GM19193 (cell line): ENCODE results near the gene LYPD3.

Experiments used
- POLR2A ChIP-seq: IDR thresholded peaks from 4 replicates; pipeline ENCODE4 v1.6.1; 2011; ENCODE audit not compliant: insufficient read depth, insufficient read length; ENCODE audit errors: extremely low read depth

The LYPD3 gene

DNA sequence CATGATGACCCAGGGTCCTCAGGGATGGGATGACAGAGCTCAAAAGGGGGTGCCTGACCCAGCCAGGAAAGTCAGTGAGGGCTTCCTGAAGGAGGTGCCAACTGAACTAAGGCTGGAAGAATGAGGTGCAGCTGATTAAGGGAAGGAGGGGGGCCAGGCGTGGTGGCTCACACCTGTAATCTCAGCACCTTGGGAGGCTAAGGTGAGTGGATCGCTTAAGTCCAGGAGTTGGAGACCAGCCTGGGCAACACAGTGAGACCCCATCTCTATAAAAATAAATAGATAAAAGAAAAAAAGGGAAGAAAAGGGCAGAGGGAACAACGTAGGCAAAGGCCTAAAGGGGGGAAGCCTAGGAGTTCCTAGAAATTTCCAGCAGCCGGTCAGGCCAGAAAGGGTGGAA lies 9.1 kb upstream of the LYPD3 start:
- no peak for TF ChIP-seq POLR2A

DNA sequence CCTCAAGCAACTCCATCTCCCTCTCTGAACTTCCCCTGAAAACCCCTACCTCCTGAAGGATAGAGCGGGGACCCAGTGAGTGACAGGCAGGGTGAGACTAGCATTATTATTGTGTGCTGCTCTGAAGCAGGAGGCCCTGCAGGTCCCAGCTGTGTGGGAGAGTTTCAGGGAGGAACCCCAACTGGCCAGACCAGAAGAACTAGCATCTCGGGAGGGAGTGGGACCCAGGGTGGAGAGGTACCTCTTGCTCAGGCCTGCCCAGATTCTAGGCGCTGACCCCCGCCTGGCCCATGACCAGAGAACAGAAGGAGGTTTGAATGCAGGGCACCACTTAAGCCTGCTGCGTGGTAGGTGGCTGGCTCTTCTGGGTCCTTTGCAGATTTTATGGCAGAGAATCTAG lies 5.7 kb upstream of the LYPD3 start:
- TF ChIP-seq POLR2A, result no peak

DNA sequence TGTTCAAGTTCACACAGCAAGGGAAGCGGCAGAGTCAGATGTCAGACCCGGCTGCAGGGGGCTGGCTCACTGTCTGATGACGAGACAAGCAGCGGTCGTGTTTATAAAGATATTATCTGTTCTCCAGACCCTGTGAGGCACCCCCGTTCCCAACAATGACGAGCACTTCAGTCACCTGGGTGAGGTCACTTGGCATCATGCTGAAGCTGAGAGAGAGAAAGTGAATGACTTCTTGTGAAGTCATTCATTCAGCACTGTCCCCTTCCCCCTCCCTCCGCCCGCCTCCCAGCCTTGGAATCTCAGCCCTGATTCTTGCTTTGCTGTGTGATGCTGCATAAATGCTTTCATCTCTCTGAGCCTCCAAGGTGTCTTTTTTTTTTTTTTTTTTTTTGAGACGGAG lies 4.9 kb upstream of the LYPD3 start:
- TF ChIP-seq POLR2A, result no peak

DNA sequence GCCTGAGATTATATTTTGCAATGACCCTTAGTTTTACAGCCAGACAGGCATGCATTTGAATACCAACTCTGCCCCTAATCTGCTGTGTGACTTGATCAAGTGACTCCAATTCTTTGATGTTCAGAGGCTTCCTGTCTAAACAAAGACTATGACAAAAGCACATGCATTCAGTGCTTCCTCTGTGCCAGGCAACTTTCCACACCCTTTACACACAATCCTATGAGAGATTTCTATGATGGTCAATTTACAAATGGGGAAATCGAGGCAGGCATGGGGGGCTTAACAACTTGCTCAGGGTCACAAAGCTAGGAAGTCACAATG lies 3.7 kb upstream of the LYPD3 start:
- no peak for TF ChIP-seq POLR2A

DNA sequence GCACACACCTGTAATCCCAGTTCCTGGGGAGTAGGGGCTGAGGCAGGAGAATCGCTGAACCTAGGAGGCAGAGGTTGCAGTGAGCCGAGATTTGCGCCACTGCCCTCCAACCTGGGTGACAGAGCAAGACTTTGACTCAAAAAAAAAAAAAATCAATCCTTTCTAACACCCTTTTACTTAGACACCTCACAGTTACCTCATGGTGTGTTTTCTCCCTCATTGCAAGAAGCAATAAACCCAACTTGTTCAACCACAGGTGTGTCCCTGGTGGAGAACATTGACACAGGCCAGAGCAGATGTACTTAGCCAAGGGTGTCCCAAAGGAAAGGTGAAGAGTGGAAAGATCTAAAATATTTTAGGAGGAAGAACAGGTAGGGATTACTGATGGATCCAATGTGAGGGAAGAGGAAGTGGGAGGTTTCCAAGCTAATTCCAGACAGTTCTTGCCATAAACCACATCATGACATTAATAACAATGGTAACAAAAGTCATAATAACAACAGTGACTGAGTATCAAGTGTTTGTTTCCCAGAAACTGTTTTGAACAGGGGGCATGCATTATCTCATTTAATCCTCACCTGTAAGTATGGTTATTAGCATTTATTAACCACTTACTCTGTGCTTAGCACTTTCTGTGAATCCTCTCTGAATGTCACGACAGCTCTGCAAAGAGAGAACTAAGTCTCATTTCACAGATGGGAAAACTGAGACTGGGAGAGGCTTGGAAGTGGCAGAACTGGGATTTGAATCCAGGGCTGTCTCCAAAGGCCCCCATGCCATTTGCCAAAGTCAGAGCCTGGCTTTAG lies 3.1 kb upstream of the LYPD3 start:
- TF ChIP-seq POLR2A, result no peak

DNA sequence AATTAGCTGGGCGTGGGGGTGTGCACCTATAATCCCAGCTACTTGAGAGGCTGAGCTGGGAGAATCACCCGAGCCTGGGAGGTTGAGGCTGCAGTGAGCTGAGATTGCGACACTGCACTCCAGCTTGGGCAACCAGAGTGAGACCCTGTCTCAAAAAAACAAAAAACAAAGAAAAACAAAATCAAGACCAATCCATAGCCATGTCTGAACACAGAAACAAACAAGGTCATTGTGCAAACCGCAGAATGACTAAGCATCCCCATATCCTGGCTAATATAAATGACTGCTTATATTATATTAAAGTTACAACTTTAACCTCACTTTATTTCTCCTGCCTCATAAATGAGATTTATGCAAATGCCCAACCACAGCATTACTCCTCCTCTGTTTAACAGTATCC lies 2.3 kb upstream of the LYPD3 start:
- TF ChIP-seq POLR2A, result no peak

DNA sequence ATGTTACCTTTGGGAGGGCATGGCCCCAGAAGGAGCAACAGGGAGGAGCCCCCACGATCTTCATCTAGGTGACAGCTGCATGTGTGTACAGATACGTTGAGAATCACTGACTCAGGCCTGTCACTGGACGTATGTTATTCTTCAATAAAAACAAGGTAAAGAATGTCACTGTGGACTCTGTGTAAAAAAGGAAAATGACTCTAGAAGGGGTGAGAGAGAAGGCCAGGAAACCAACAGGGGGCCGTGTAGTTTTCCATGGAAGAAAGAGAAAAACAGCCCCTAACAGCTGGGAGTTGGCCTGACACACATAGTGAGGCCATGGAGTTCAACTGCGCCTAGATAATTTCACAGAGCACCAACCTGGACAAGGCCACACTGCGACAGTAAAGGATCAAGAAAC lies 1.9 kb upstream of the LYPD3 start:
- TF ChIP-seq POLR2A, result no peak

DNA sequence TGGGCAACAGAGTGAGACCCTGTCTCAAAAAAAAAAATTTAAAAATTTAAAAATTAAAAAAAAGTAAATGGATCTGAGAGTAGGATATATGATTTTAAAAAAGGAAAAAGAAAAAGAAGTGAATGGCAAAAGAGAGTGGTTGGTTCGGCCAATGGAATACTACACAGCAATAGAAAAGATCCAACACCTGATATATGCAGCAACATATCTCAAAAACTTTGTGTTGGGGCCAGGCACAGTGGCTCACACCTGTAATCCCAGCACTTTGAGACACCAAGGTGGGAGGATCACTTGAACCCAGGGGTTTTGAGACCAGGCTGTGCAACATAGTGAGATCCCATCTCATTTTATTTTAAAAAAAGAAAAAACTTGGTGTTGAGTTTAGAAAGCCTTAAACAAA lies 1.4 kb upstream of the LYPD3 start:
- no peak for TF ChIP-seq POLR2A

DNA sequence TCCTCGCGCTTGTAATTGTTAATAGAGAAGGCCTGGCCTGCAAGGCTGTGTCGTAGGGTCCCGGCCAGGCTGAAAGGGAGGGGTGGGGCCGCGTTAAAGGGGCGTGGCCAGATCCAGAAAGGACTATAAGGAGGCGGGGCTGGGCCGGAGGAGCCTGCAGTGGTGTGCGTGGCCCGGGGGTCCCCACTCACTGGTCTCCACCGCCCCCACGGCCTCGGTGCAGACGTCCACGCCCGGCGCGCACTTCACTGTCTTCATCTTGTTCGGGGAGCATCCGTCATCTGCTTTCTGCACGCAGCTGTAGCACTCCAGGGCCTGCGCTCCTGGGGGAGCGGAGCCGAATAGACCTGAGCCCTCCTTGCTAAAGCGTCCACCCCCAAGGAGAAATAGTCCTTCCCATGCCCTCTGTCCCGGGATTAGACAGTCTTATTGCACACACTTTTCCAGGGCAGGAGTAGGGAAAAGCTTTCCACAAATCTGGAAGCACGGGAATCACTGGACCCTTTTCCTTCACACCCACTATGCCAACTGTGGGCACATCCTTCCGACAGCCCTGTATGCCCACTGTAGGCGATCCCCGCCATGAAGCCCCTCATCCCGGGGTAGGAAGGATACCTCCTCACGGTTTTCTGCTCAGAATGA lies 1.2 kb downstream of the LYPD3 start:
- TF ChIP-seq POLR2A, result no peak

DNA sequence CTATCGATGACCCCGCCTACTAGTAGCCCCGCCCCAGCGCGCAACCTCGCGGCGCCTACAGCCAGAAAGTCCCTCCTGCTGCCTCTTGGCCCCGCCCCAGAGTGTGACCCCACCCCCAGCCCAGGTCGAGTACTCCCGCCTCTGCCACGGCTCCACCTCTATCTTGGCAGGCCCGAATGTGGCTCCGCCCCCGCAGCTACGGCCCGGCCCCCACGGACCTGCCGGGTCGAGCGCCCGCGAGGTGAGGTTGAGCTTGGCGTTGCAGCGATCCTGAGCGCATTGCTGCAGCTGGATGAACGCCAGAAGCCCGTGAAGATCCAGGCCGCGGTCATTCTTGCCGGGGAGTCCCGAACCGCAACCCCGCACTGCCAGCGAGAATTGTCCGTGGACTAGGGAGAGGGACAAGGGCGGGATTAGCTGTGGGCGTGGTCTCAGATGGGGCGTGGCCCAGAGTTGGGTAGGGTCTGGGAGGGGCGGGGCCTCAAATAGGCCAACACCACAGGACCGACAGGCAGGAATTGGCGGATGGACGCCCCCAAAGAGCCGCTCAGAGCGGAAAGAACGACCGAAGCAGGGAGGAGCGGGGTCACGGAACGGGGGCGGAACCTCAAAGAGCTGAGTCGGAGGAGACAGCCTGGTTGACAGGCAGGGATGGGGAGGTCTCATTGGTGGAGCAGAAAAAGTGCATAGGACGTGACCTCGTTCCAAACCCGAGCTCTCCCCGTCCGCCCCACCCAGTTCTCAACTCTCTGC lies 1.9 kb downstream of the LYPD3 start:
- TF ChIP-seq POLR2A, result no peak

DNA sequence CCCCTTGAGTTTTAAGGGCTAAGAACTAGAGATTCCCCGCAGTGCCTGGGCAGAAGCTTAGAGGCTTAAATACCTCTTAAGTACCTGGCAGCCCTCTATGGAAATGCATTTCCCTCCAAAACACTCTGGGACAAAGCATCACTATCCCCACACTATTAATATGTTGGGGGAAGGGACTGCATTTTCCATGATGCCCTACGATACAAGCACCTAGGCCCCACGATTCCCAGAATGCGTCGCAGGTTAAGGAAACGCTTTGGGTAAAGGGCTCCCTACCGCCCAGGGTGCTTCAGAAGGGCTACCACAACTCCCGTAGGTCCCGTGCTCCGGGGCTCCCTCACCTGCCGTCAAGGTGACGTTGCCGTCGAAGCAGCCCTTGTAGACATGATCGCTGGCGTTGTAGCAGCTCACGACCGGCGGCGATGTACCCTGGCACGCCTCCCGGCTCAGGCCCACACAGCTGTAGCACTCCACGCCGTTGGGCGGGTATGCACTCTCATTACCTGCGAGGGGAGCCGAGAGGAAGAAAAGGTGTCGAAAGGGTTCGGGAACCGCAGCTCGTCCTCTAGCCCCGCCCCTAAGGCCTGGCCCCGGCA lies 2.5 kb downstream of the LYPD3 start:
- TF ChIP-seq POLR2A, result no peak

DNA sequence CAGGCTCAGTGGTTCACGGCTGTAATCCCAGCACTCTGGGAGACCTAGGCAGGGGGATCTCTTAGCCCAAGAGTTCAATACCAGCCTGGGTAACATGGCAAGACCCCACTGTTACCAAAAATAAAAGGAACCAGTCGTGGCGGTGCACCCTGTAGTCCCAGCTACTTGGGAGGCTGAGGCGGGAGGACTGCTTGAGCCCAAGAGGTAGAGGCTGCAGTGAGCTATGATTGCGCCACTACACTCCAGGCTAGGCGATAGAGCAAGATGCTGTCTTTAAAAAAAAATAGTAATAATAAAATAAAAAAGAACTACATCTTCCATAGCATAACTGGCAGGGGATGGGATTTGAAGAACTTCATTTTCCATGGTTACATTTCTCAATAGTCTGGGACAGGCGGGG lies 3.0 kb downstream of the LYPD3 start:
- no peak for TF ChIP-seq POLR2A

DNA sequence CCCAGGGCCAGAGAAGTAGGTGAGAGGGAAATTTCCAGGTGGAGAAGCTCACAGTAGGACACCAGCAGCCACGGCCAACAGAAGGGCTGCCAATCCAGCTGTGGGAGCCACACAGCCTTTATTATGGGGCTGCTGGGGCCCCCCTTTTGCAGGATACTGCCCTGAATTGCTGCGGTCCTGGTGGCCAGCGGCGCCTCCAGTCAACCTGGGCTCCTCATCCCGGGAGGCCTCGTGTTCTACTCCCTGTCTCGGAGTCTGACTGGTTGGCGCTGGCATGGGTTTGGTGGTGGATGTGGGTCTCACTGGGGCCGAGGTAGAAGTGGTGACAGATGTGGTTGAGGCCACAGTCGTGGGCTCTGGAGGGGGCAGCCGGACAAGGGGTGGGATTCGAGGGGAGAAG lies 4.1 kb downstream of the LYPD3 start:
- TF ChIP-seq POLR2A, result no peak

DNA sequence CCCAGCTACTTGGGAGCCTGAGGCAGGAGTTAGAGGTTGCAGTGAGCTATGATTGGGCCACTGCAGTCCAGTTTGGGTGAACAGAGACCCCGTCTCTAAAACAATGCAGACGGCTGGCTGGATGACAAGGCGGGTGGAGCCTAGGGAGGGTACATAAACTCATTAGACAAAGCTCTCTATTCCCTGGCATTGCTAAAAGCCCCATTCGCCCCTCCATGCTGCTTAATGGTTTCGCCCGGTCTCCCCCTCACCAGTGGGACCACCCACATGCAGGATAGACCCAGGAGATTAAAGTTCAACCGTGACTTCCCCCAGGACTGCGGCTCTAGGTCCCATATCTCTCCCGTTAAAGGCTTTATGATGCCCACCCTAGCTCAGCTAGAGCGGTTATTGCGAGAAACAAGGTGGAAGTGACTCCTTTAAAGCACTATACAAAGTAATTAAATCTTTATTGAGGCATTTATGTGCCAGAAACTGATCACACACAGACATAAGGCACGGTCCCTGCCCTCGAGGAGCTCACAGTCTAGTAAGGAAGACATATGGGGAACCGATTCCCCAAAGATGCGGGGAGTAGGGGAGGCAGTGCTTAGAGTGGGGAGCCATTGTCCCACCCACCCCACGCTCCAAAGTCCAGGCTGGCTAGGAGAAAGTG lies 4.9 kb downstream of the LYPD3 start:
- no peak for TF ChIP-seq POLR2A

DNA sequence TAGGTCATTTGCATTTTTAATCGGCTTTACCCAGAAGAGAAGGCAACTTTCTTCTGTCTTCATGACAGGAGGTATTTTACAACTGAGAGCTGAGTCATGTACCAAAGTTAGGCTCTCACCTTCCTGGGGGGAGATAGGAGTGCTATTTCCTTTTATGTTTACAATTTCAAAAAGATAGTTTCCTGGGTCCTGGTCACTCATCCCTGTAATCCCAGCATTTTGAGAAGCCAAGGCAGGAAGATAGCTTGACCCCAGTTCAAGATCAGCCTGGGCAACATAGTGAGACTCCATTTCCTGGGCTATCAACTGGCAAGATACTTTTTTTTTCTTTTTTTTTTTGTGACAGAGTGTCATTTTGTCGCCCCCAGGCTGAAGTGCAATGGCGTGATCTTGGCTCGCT lies 7.6 kb downstream of the LYPD3 start:
- no peak for TF ChIP-seq POLR2A
